C4-2B (cell line): ENCODE results near the gene ZNF541.

ENCODE experiments used
- CTCF ChIP-seq: fragments of 450-650 bp; conservative IDR thresholded peaks from 2 replicates; pipeline ENCODE4 v1.5.1; 2017; ENCODE audit warnings: mild to moderate bottlenecking
- ZFX ChIP-seq: fragments of 450-650 bp; IDR thresholded peaks from 2 replicates; pipeline ENCODE4 v1.6.1; 2017

GRCh38 chr19:47550129-47550528 lies 22.8 kb downstream of the ZNF541 start:
- TF ChIP-seq CTCF, result no peak
- no peak for TF ChIP-seq ZFX
